NK-92 (cell line): ENCODE data around the gene SERINC3.

Source experiments
- DNase-seq: peaks from one replicate; lab custom pipeline; 2025; ENCODE audit not compliant: unreplicated experiment; lab: John Stamatoyannopoulos, UW

The SERINC3 gene

DNA sequence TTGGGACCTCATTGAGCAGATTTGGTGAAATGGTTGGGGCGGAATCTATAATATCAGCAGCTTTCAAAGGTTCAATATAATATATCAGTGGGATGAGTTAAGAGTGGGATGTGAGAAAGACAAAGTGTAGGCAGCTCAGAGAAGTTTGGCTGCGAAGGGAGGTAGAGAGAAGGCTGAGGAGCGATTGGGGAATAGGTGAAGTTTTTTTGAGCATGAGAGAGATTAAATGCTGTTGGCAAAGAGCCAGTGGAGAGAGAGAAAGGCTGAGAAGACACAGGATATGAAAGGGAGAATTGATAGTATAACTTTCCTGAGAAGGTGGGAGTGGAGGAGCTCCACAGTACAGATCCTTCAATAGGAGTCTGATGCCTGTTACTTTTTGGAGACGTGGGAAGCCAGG lies 12.1 kb upstream of the SERINC3 start:
- DNase-seq: no peak

DNA sequence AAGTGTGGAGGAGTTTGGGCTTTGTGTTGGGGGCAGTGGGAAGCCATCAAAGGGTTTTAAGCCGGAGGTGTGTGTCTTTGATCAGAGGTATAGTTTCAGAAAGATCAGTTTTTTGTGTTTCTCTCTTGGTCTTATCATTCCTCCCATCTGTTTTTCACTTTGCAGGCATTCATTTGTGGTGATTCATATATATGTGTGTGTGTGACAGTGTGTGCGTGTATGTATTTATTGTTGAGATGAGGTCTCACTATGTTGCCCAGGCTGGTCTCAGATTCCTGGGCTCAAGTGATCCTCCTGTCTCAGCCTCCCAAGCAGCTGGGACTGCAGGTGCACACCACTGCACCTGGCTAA lies 11.1 kb upstream of the SERINC3 start:
- DNase-seq: no peak

DNA sequence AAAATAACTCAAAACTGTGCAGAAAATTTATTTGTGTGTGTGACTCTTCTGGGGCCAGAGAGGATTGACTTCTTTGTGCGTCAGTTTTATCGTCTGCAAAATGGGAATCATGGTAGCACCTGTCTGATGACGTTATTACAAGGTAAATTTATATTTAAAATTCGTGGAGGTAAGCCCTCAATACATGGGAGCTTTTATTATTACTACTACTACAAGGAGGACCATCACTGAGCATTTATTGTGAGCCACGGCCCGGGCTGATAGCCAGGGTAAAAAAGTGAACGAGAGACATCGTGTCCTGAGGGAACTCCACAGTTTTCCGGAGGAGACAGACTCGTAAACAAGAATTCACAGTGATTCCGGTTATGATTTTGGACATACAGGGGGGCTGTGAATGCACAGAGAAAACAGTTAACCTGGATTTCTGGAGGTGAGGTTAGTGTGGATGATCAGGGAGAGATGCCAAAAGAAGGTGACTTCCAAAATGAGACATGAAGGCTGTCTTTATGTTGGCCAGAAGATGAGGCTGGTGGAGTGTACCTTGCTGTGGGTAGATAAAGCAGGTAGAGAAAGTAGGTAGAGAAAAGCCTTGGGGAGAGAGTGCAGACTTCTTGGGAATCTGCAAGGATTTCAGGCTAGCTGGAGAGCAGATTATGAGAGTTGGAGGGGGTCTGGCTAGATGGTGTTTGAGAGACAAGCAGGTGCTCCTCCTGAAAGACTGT lies 10.6 kb upstream of the SERINC3 start:
- no peak for DNase-seq

DNA sequence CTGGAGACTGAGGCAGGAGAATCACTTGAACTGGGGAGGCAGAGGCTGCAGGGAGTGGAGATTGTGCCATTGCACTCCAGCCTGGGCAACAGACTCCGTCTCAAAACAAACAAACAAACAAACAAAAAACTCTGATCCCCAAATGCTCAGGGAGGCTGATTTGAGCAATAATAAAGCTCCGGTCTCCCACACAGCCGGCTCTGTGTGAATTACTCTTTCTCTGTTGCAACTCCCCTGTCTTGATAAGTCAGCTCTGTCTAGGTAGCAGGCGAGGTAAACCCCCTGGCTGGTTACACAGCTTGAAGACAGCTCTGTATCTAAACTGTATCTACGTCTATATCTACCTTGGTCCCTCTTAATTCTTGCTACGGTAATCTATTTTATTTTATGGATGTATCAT lies 6.4 kb upstream of the SERINC3 start:
- DNase-seq: no peak

DNA sequence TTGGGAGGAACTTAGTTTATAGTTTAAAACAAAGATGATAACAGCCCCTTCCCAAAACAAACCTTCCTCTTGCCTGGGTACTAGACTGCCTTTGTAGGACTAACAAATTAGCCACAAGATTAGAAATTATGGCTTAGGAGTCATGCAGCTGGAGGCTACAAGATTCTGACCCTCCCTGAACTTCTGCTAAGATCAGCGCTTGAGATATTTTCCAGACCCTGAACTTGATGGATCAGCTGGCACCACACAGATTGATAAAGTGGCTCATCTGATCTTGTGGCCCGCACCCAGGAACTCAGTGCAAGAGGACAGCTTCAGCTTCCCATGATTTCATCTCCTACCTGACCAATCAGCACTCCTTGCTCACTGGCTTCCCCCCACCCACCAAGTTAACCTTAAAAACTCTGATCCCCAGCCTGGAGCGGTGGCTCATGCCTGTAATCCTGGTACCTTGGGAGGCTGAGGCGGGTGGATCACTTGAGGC lies 5.9 kb upstream of the SERINC3 start:
- DNase-seq: no peak

DNA sequence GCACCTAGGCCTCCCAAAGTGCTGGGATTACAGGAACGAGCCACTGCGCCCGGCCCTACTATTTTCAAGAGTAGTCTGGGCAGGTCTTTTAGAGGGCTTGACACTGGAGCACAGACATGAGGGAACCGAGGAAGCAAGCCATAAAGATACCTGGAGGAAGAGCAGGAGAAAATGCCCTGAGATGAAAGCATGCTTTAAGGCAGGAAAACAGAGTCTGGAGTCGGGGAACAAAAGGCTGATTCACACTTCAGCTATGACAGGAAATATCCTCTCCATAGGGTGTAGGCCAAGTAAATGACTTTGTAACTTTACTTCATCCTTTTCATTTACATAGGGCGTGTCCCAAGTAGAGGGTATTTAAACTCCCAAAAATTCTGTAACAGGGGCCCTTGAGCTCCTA lies 4.3 kb upstream of the SERINC3 start:
- DNase-seq: no peak

DNA sequence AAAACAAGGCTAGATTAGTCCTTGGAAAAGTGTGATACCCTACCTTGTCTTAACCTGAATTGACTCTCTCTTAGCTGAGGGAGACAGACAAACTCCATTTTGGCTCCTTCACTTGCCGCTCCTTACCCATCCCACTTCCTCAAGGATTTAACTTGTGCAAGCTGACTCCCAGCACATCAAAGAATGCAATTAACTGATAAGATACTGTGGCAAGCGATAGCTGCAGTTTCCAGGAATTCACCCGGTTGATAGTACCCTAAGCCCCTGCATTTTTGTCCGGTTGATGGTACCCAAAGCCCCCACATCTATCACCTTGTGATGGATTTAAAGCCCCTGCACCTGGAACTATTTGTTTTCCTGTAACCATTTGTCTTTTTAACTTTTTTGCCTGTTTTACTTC lies 1.9 kb upstream of the SERINC3 start:
- DNase-seq: no peak

DNA sequence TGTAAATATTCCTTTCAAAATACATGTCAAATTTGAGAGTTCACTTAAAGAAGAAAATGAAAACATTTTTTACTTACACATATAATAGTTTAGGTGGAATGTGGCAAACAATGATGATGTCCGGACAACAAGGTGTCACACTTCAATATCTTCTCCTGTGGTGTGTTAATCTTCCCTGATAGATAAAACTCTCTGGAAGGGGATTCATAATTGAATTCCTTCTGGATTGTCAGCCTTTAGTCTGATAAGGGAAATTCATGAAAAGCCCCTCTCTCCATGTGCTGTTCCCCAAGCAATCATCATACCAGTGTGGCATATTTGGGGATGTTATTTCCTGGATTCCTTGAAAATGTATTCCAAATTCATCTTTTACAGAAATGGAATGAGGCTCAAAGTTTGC lies 971 bp upstream of the SERINC3 start:
- DNase-seq: no peak

DNA sequence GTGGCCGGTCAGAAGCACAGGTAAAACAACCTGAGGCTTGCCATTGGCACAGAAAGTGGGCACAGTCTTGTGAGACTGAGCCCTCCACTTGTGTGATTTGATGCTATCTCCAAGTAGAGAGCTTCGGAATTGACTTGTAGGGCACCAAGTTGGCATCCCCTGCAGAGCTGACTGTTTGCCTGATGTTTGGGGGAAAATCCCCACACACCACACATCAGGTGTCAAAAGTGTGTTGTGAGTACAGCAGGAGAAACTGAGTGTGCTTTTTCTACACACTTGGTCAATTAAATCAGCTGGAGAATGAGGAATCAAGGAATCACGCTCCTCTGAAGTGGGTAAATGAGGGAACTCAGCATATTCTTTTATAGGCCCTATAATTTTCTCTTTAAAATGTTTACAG lies 989 bp downstream of the SERINC3 start:
- no peak for DNase-seq

DNA sequence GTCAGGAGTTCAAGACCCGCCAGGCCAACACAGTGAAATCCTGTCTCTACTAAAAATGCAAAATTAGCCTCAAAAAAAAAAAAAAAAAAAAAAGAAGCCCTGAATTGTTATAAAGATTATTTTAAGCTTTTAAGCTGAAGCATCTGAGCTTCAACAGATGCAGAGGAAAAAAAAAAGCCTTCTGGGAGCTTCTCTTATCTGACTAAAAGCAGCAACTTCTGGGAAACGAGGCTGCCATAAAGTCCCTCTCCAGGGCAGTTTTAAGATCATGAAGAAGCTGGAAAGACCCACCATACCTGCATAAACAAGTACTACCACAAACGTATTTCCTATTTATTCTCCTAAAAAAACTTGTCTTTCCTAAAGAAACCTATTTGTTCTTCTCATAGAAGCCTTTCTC lies 3.6 kb downstream of the SERINC3 start:
- no peak for DNase-seq

DNA sequence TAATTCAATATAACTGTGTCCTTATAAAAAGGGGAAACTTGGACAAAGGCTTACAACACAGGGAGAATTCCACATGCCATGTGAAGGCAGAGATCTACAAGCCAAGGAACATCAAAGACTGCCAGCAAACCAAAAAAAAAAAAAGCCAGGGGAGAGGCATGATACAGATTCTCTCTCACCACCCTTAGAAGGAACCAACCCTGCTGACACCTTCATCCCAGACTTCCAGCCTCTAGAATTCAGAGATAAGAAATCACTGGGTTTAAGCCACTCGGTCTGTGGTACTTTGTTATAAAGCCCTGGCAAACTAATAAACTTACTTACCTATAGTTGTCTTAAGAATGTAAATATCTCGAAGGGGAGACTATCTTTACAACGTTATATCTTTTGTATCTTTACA lies 4.4 kb downstream of the SERINC3 start:
- DNase-seq: no peak

DNA sequence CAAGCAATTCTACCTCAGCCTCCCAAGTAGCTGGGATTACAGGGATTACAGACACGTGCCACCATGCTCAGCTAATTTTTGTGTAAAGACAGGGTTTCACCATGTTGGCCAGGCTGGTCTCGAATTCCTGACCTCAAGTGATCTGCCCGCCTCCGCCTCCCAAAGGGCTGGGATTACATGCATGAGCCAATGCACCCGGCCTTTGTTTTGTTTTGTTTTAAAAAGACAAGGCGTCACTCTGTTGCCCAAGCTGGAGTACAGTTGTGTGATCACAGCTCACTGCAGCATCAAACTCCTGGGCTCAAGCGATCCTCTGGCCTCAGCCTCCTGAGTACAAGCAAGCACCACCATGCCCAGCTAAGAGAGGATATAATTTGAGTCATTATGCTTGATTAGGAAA lies 5.4 kb downstream of the SERINC3 start:
- no peak for DNase-seq

DNA sequence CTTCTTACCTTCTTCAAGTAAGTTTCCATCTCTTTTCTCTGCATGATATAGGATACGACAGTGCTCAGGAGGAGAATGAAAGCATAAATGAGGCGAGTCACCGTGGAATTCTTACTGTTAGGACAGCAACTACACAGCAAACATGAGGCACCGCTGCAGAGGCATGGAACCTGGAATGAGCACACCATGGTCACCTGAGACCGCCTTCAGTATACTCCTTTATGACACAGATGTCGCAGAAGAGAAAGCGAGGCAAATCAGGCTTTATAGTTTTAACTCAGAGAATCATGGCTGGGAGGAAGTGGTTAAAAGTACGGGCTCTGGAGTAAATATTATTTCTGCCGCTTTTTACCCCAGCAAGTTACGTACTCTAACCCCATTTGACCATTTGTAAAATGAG lies 8.0 kb downstream of the SERINC3 start:
- DNase-seq: no peak

DNA sequence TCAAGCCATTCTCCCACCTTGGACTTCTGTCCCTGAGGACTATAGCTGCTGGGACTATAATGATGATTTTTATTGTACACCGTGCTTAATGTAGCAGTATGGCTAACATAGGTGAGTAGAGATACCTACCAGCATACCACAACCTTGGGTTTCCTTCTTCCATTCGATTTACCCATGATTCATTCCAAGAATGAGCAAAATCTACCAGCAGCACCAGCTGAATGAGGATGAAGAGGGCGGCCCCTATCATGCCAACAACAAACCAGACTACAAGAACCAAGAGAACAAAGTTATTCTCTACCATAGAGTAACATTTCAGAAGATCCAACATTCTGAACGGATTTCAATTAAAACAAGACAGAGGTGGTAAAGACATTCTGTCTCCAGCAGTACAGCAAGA lies 12.1 kb downstream of the SERINC3 start:
- no peak for DNase-seq

DNA sequence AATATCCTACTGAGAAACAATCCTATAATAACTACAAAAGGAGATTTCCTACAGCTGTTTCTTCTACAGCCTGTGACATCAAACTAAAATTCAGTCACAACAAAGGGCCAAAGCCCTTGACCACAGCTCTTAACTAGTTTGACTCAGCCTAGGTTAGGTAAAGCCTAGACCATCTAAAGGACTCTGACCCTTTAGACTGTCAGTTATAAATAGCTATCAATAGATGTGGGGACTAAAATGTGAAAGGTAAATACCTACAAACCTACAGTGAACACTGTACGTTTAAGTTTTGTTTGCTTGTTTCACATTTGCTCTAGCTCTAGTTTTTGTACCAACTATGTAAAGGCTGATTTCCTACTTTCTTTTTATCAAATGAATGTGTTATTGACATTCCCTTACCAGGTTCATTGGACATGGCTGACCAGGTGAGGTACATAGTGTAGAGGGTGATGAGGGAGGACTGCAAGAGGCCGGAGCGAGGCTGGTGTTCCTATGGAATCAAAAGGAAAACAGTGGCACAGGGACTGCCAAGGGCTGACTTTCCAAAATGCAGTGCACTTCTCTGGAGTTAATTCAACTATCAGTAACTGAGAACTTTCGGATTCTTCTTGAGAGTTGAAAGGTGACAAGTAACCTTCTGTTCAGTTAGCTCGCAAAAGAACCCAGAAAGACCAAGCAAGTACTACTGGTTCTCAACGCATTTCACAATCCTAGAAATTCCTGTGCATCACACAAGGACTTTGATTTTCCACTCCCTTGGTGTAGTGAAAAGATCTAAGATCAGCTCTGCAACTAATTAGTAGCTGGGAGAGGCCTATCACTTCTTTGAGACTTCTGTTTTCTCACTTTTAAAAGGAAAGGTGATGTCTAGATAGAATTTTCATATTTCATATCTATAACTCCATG lies 17.2 kb downstream of the SERINC3 start:
- no peak for DNase-seq

DNA sequence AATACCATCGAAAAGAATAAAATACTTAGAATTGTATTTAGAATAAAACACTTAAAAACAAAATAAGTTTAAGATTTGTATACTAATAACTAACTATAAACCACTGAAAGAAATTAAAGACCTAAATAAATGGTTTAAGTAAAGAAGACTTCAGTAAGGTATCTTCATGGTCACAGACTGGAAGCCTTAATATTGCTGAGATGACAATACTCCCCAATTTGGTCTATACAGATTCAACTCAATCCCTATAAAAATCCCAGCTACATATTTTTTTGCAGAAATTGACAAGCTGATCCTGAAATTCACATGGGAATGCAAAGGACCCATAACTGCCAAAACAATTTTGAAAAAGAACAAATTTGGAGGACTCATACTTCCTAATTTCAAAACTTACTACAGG lies 18.9 kb downstream of the SERINC3 start:
- no peak for DNase-seq

DNA sequence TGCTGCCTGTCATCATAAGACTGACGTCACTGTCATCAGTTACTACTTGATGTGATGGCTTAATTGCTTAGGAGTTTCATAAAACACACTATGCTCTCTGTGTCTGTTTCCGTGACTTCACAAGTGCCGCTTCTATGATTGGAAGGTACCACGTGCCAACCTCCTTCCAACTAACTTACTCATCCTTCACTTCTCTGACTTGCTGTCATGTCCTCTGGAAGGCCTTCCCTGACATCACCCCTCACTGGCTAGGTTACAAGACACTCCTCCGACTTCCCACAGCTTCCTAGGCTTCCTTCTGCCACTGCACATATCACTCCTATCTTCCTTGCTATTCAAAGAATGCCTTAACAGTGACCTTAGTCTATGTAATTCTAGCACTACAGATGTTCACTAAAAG lies 20.4 kb downstream of the SERINC3 start:
- no peak for DNase-seq

DNA sequence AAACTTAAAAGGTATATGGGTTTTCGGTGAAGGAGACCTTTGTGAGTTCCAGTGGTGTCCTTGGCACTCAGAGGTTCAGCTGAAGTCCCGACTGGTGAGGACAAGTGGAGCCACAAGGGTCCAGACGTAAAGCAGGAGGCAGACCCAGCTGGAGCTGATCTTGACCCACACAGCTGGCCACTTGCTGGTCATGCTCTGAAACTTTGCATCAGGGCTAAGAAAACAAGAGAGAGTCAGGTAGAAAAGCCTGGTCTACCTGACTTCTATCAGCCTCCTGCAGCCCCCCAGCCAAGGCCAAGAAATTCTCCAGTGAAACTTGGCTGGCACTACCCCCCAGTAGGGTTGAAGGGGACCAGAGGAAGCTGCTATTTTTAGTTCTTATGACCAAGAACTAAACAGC lies 21.6 kb downstream of the SERINC3 start:
- DNase-seq: no peak

DNA sequence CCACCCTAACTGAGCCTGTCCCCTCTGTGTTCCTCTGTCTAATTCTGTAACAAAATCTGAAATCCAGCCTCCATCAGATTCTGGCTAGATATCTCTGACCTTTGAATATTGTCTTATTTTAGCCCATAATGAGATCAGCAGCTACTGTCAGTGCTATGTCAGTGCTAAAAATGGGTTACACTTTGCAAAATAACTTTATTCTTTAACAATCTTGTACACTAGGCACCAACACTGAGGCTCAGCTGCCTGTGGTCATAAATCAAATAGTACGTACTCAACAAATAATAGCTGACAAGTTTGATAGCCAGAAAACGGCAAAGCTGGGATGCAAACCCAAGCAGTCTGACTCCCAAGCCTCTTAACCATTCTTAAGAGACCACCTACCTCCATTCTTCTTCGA lies 24.1 kb downstream of the SERINC3 start:
- DNase-seq: no peak

DNA sequence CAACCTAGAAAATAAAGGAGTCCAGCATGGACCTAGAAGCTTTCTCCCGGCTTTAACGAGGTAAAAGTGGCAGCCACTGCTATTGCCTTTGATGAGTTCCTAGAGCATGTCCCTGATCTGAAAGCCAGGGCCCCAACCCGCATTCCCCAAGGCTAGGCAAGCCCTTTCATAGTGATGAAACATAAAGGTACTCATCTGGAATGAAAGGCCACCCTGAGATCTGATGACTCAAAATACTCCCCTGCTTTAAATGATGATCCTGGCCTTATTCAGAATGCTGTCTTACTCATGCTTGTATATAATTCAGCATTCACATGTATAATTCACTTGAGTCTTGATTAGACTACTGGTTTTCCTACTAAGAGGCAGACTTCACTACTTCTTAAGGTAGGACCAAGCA lies 24.9 kb downstream of the SERINC3 start:
- DNase-seq: no peak

DNA sequence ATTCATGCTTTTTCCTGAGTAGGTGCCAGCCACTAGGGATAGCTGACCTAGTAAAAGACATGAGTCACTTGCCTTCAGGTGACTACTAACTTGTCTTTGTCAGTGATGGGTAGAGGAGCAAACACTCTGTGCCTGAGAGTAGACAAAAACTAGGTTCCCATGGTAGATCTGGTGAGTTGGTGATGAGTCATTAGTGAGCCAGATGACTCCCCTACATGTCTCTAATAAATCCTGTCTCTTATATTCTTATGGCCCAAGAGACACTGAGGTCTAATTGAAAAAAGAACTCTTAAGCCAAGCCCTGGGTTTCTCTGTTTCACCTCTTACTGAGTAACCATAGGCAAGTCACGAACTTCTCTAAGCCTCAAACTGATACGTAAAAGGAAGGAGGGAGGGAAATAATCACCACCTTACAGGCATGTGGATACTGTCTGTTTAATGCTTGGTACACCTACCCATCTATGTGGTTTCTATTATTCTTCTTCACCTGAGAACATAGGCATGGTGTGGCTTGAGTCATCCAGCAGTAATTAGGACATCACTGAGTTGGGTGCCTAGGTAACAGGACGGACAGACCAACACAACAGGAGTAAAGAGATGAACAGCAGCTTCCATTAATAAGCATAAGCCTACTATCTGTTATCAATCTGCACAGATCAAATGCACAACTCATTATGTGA lies 25.9 kb downstream of the SERINC3 start:
- no peak for DNase-seq

DNA sequence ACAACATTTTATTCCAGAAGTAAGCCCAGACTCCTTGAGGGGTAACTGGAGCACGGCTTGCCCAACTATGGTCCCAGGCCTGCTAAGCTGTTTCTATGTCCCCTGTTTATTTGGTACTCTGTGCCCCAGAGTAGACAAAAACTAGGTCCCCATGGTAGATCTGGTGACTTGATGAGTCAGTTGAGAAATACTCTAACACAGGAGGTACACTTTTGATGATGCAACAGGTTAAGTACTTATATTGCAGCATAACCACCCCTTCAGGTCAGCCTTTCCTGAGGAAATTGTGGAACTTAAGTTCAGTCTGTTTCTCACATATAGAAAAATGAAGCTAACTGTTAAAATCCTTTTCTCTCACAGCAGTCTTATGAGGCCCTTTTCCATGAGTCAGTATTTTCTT lies 26.6 kb downstream of the SERINC3 start:
- DNase-seq: no peak
